ENCODE data around the gene SERTAD2. TPM values are rescaled to one million over a fixed set of nuclear protein-coding genes. Genes with fewer than 3 reads are reported as not detected.

SERTAD2 gene
- total and polyA plus RNA-seq, 2 of the 4 experiments (the other 2 are of a cell fraction), result 5.0 to 11.0 TPM

GRCh38 chr2:64613276-64613675 is 40.4 kb downstream of the SERTAD2 start:
- no peaks in the 10 kb centered on the region for H3K9me3 ChIP-seq (ENCODE audit: control insufficient read depth, insufficient read depth, low read length)
- ChIA-PET POLR2A (ENCODE audit: unreplicated experiment) (no interaction called here), CTCF (no interaction called here)
- WGBS, 2 experiments (ENCODE audit: extremely low coverage in 2 of 2, insufficient read length in 1 of 2), result no CpG with 5 or more reads among the region's 7 CpGs
- H4K8ac ChIP-seq (ENCODE audit: low read depth in 2 of 2, low read length in 2 of 2), result no peak overlapping the region
- no peak overlapping the region for H4K91ac ChIP-seq (ENCODE audit: insufficient read depth, low read depth, low read length)
- H3K4me1 ChIP-seq (ENCODE audit: control insufficient read depth, insufficient read depth, low read length), result peaks cover 1% of the 10 kb centered on the region; the same call in 1 of the 2 replicates
- in situ Hi-C loops (cut with MboI; ENCODE audit: low sequenced_read_pairs) (no loop called here), intact Hi-C loops (cut with micrococcal nuclease) (no loop called here), dilution Hi-C loops (cut with HindIII; ENCODE audit: low sequenced_read_pairs, unreplicated experiment) (no loop called here)
- no peak overlapping the region for H2AFZ ChIP-seq (replicated peaks; ENCODE audit: low read length, poor library complexity)
- no peak overlapping the region for H2BK20ac ChIP-seq (ENCODE audit: low read depth, low read length)
- no peaks in the 10 kb centered on the region for H3K79me1 ChIP-seq (ENCODE audit: low read depth in 1 of 2, low read length in 2 of 2)
- no peaks in the 10 kb centered on the region for H4K20me1 ChIP-seq (ENCODE audit: insufficient read depth, low read length)
- no peak overlapping the region for H3K4me2 ChIP-seq (ENCODE audit: low read depth, low read length)
- no peaks in the 10 kb centered on the region for H3K9me1 ChIP-seq (ENCODE audit: insufficient read depth, low read length)
- H3K9ac ChIP-seq (ENCODE audit: low read depth, low read length), result no peak overlapping the region
- H3K18ac ChIP-seq (ENCODE audit: low read depth, low read length), result no peak overlapping the region
- no peak overlapping the region for H3K14ac ChIP-seq (replicated peaks; ENCODE audit: low read depth, low read length)
- peaks cover 67% of the 10 kb centered on the region for H3K27me3 ChIP-seq (ENCODE audit: control insufficient read depth, insufficient read depth, low read length)
- no peak for ATAC-seq (ENCODE audit: low read depth)
- H2BK5ac ChIP-seq (ENCODE audit: low read depth, low read length, poor library complexity, severe bottlenecking), result no peak overlapping the region
- TF ChIP-seq BHLHE40 (IDR thresholded peaks at IDR 0.05; ENCODE audit: low read depth, low read length), result no peak
- TF ChIP-seq, protein P1, sequence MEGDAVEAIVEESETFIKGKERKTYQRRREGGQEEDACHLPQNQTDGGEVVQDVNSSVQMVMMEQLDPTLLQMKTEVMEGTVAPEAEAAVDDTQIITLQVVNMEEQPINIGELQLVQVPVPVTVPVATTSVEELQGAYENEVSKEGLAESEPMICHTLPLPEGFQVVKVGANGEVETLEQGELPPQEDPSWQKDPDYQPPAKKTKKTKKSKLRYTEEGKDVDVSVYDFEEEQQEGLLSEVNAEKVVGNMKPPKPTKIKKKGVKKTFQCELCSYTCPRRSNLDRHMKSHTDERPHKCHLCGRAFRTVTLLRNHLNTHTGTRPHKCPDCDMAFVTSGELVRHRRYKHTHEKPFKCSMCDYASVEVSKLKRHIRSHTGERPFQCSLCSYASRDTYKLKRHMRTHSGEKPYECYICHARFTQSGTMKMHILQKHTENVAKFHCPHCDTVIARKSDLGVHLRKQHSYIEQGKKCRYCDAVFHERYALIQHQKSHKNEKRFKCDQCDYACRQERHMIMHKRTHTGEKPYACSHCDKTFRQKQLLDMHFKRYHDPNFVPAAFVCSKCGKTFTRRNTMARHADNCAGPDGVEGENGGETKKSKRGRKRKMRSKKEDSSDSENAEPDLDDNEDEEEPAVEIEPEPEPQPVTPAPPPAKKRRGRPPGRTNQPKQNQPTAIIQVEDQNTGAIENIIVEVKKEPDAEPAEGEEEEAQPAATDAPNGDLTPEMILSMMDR (conservative IDR thresholded peaks at IDR 0.05; ENCODE audit: low read depth, low read length), result no peak
- H3K56ac ChIP-seq (ENCODE audit: extremely low read depth, insufficient read depth, low read length), result no peak overlapping the region
- DNase-seq, result no peak
- no peak overlapping the region for H3K23ac ChIP-seq (ENCODE audit: low read depth, low read length)
- H3K27ac ChIP-seq (ENCODE audit: insufficient read depth, low read length), result no peak overlapping the region
- H2BK15ac ChIP-seq (ENCODE audit: low read depth, low read length), result no peak overlapping the region
- no peak overlapping the region for H2BK120ac ChIP-seq (ENCODE audit: low read depth, low read length)
- no peak overlapping the region for H3K4ac ChIP-seq (ENCODE audit: low read depth, low read length)
- H3K4me3 ChIP-seq (ENCODE audit: insufficient read depth, low read depth, low read length), result no peak overlapping the region
- H2AK5ac ChIP-seq (ENCODE audit: low read depth, low read length), result no peak overlapping the region
- BruUV-seq (replicated peaks), result no TSS peak
- no peaks in the 10 kb centered on the region for H3K36me3 ChIP-seq (ENCODE audit: control insufficient read depth, insufficient read depth, low read length)
- H2AK9ac ChIP-seq (replicated peaks; ENCODE audit: low read depth, low read length, poor library complexity), result no peak overlapping the region
- H4K5ac ChIP-seq (ENCODE audit: low read depth, low read length), result no peak overlapping the region
